Activated naive CD4-positive, alpha-beta T cell treated with anti-CD3 and anti-CD28 coated beads for 36 hours (primary cell): ENCODE data around the gene HOXC5. TPM values are rescaled to one million over a fixed set of nuclear protein-coding genes. Genes with fewer than 3 reads are reported as not detected.
"Not testable (repeated sequence)": the region's sequence is repeated elsewhere in the genome, so short reads cannot be mapped to it uniquely, and the experiment has no call there.

ENCODE experiments used
- CTCF ChIA-PET: fragments of 350-600 bp; sonication (Branson Sonifier 250); formaldehyde crosslinking; loops from one replicate; lab custom pipeline; 2021; ENCODE audit warnings: antibody characterized with exemption; lab: Charles Lee
- DNase-seq: peaks from one replicate; pipeline ENCODE4 v3.0.0-alpha.2; 2020
- H3K27ac Mint-ChIP-seq: one replicate; pipeline ENCODE4 v1.8.0; 2021; ENCODE audit warnings: mild to moderate bottlenecking, mixed read lengths
- H3K27me3 Mint-ChIP-seq: one replicate; pipeline ENCODE4 v1.8.0; 2021; ENCODE audit warnings: low read depth, mixed read lengths
- H3K36me3 Mint-ChIP-seq: one replicate; pipeline ENCODE4 v1.8.0; 2021; ENCODE audit warnings: low read depth, mixed read lengths
- H3K4me1 Mint-ChIP-seq: one replicate; pipeline ENCODE4 v1.8.0; 2021; ENCODE audit warnings: low read depth, mixed read lengths
- H3K4me3 Mint-ChIP-seq: one replicate; pipeline ENCODE4 v1.8.0; 2021; ENCODE audit warnings: mild to moderate bottlenecking, moderate library complexity, mixed read lengths
- H3K9me3 Mint-ChIP-seq: one replicate; pipeline ENCODE4 v1.8.0; 2021; ENCODE audit warnings: mixed read lengths
- intact Hi-C: fragments of 100-400 bp; cut with micrococcal nuclease; formaldehyde crosslinking; loops from one replicate; pipeline ENCODE4 v1.15.1; 2023
- total RNA-seq, 2 experiments: library from RNA; stranded (reverse); gene quantifications; one replicate each; pipeline ENCODE4 v1.2.3, GENCODE V29; 2021

The HOXC5 gene
- total RNA-seq, 2 experiments from 2014 or later = not detected

DNA sequence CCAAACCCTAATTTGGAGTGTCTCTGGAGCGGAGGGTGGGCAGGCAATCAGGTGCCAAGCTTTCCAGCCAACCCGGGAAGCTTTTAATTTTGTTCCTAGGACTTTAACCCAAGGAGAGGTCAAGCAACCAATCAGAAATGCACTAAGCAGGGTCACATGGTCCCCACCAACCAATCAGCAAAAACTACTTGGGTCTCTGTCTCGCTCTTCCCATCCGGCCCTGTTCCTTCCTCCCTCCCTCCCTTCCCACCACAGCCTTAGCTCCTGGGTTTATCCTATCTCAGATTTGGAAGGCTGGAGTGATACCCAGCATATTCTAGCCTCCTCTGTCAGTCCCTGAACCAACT lies 7.3 kb downstream of the HOXC5 start:
- CTCF ChIA-PET = interaction anchor here (0.9 to 2.1 kb wide), 4 partner anchors 31 to 168 kb away, joined by 3 to 9 read pairs (median 4); partner anchors contain the start of genes HOXC10 and HOXC8
- Mint-ChIP-seq H3K4me1 (no peaks in the 10 kb centered on the region), H3K27me3 (peaks cover 77% of the 10 kb centered on the region), H3K36me3 (no peaks in the 10 kb centered on the region), H3K4me3 (no peak overlapping the region), H3K9me3 (no peaks in the 10 kb centered on the region), H3K27ac (no peak overlapping the region)
- DNase-seq = no peak
- intact Hi-C loops = no loop called here

DNA sequence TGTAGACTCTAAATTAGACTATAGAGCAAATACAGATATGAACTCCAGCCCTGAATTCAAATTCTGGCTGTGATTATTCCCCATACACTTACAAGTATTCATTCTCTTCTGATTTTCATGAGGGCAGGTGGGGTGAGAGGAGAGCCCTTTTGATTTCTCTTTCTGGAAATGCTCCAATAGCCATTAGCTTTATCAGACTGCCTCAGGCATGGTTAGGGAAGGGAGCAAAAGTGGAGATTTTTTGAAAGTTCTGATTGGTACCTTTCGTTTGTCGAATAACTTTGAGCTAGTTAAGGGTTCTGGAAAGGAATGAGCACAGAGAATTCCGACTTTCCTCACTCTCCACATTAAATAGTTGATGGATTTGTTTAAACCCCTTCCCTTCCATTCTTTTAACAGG lies 7.8 kb downstream of the HOXC5 start:
- H3K9me3 Mint-ChIP-seq = no peaks in the 10 kb centered on the region
- H3K4me3 Mint-ChIP-seq = no peak overlapping the region
- no peak overlapping the region for H3K27ac Mint-ChIP-seq
- DNase-seq = no peak
- H3K27me3 Mint-ChIP-seq = peaks cover 79% of the 10 kb centered on the region
- H3K36me3 Mint-ChIP-seq = no peaks in the 10 kb centered on the region
- CTCF ChIA-PET = interaction anchor here (0.6 to 2.1 kb wide), 6 partner anchors 32 to 539 kb away, joined by 3 to 9 read pairs (median 4); partner anchors contain the start of genes HOXC10 and HOXC8
- intact Hi-C loops = no loop called here
- H3K4me1 Mint-ChIP-seq = no peaks in the 10 kb centered on the region

DNA sequence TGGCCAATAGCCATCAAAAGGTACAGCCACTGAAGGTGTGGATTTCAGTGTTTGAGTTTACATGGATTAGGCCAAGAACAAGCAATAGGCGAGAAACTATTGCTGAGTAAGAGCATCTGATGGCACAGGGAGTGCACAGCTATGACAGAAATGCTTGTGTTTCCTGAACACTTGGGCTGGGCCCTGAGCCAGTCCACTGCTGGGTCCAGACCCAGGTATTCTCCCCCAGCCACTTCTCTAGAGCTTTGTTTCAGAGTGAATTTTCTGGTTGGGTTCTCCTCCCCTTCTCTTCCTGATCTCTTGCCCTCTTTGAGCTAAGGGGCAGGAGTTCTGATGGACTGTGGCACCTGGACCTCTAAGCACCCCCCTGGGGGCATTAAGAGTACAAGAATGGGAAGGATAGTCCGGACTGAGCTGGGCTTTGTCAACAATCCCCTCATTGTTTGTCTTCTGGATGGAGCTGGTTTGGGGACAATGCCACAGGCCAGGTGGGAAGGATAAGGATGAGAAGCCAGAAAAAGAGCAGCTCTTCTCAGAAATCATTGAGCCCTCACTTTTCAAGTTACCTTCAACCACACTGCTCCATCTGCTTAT lies 8.3 kb downstream of the HOXC5 start:
- intact Hi-C loops = no loop called here
- CTCF ChIA-PET = interaction anchor here (0.6 to 2.1 kb wide), 5 partner anchors 13 to 539 kb away, joined by 3 to 9 read pairs (median 3); partner anchors contain the start of genes HOXC10 and HOXC6
- Mint-ChIP-seq H3K27ac (no peak overlapping the region), H3K4me3 (no peak overlapping the region), H3K4me1 (no peaks in the 10 kb centered on the region), H3K27me3 (peaks cover 79% of the 10 kb centered on the region), H3K9me3 (no peaks in the 10 kb centered on the region), H3K36me3 (no peaks in the 10 kb centered on the region)
- DNase-seq = no peak

DNA sequence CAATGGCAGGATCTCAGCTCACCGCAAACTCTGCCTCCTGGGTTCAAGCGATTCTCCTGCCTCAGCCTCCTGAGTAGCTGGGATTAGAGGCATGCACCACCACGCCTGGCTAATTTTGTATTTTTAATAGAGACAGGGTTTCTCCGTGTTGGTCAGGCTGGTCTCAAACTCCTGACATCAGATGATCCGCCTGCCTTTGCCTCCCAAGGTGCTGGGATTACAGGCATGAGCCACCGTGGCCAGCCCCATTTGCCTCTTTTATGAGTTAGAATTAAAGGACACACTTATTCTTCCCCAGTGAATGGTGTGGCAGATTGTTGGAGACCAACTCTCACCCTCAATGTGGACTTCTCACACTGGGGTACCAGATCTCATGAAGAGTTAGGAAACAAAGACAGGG lies 9.2 kb downstream of the HOXC5 start:
- H3K27me3 Mint-ChIP-seq = peaks cover 84% of the 10 kb centered on the region
- H3K4me1 Mint-ChIP-seq, H3K27ac Mint-ChIP-seq, intact Hi-C loops, H3K36me3 Mint-ChIP-seq, H3K4me3 Mint-ChIP-seq, H3K9me3 Mint-ChIP-seq, DNase-seq: not testable (repeated sequence)
- CTCF ChIA-PET = interaction anchor here (2.1 kb wide), 1 partner anchor 166 kb away, joined by 9 read pairs; no protein-coding TSS in a partner anchor

DNA sequence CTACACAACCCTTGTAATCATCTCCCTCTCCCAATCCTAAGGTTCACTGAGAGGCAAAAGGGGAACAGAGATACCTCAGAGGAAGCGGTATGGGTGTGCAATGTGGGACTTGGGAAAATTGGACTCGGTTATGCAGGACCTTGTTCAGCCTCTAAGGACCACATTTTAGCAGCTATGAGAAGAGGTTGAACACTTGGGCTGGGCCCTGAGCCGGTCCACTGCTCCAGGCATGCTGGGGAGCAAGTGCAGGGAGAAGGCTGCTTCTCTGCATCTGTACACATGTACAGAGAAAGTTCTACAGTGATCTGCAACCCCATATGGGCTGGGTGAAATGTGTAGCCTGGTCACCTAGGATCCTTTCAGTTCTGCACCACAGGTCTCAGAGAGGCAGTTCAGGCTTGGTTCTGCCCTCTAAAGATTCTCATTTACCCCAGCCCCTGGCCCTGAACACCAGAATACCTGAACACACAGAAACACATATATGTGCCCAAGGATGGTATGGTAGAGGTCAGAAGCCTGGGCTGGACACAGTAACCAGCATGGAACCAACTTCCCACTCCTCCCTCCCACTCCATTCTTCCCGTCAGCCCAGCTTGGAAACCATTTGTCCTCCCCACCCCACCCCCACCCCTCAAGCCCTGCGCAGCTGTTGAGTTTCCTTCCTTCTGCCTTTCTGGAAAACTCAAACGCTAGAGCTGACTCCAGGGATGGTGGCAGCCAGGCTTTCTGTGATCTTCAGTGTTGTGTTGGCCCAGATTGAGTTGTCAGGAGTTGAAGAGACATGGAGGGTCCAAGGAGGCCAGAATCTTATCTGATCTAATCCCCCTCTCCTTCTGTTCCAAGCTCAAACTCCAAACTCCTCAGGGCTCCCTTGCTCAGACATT lies 10.4 kb downstream of the HOXC5 start:
- H3K4me1 Mint-ChIP-seq = peaks cover 7% of the 10 kb centered on the region

DNA sequence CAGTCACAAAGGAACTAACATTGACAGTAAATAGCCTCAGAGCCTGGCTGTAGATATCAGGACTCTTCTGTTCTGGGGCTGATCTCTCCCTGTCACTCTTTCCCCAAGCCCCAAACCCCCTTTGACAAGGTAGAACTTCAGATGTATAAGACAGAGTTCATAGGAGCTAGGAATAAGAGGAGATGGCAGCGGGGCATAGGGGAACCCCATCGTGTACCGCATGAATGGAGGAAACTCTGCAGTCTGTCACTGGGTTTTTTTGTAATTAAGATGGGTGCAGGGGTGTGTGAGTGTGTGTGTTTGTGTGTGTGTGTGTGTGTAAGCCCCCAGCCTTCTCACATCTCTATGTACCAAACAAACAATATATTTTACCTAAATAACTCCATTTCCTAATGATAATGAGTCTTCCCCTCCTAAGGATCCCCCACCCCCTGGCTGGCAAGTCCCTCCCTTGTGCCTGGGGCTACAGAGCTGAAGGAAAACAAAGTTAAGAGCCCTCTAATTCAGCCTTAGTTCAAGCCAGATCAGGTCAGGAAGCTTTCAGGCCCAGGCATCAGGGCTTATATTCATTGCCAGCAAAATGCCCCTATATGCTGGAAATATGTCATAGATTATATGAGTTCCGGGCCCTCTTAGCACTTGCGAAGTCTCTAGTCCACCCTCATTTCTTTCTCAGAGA lies 11.7 kb downstream of the HOXC5 start:
- intact Hi-C loops = no loop called here
- Mint-ChIP-seq H3K36me3 (no peaks in the 10 kb centered on the region), H3K4me1 (peaks cover 7% of the 10 kb centered on the region), H3K4me3 (no peak overlapping the region), H3K9me3 (no peaks in the 10 kb centered on the region), H3K27me3 (peaks cover 84% of the 10 kb centered on the region), H3K27ac (no peak overlapping the region)
- DNase-seq = no peak
- CTCF ChIA-PET = interaction anchor here (1.7 kb wide), 1 partner anchor 12 kb away, joined by 6 read pairs; the partner anchor contains the start of gene HOXC5

More for the DNA sequence above, 10.4 kb downstream of the HOXC5 start:
- intact Hi-C loops = no loop called here
- Mint-ChIP-seq H3K4me3 (no peak overlapping the region), H3K27ac (no peak overlapping the region), H3K27me3 (peaks cover 84% of the 10 kb centered on the region), H3K9me3 (no peaks in the 10 kb centered on the region), H3K36me3 (no peaks in the 10 kb centered on the region)
- no peak for DNase-seq
- CTCF ChIA-PET = no interaction called here

DNA sequence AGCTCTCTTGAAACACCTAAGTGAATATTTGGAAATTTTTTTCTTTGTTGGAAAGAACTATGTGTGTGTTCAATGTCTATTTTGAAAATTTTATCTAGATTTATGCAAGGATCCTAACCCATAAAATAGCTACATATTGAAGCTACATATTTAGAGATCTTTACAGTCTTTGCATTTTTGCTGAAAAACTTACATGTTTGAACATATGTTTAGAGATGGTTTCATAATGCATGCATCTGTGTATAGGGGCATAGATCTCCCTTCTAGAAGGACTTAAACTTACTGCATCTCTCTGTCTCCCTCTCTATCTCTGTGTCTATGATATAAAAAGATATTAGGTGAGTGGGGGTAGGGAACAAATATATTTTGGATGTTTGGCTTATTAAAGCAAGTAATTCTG lies 12.6 kb downstream of the HOXC5 start:
- H3K36me3 Mint-ChIP-seq = no peaks in the 10 kb centered on the region
- CTCF ChIA-PET = interaction anchor here (0.7 to 1.7 kb wide), 2 partner anchors 13 to 323 kb away, joined by 4 to 6 read pairs; partner anchors contain the start of gene HOXC5
- H3K4me1 Mint-ChIP-seq = peaks cover 7% of the 10 kb centered on the region
- H3K27ac Mint-ChIP-seq = no peak overlapping the region
- H3K9me3 Mint-ChIP-seq = no peaks in the 10 kb centered on the region
- peaks cover 84% of the 10 kb centered on the region for H3K27me3 Mint-ChIP-seq
- no peak overlapping the region for H3K4me3 Mint-ChIP-seq
- no peak for DNase-seq
- intact Hi-C loops = no loop called here

DNA sequence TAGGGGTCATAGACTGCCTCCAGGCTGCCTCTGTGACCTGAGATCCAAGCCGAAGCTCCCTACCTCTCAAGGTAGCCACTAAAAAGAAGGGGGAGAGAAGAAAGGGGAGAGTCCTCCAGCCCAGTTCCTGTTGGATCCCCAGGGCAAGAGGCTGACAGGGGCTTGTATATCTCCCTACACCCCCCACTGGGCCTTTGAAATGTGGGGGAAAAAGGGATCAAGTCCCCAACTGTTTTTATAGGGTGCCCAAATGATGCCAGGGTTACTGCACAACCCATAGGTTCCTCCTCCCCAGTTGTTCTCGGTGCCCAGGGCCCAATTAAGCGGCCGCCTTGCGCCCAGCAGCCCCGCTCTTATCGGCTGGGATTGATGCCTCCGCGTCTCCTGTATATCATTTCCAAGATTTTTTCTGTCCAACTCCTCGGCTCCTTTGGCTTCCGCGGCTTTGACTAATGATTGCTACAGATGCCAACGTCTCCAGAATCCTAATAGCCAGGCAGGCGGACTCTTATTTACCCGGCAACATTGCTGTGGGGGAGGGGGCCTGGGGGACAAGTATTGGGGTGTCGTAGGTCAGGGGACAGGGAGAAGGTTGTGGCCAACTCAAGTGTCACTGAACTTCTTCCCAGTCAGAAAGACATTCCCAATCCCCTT lies 13.1 kb downstream of the HOXC5 start:
- Mint-ChIP-seq H3K4me1 (peaks cover 7% of the 10 kb centered on the region), H3K27me3 (peaks cover 86% of the 10 kb centered on the region), H3K4me3 (no peak overlapping the region), H3K36me3 (no peaks in the 10 kb centered on the region), H3K27ac (no peak overlapping the region), H3K9me3 (no peaks in the 10 kb centered on the region)
- intact Hi-C loops = loop anchor here (1.0 kb wide), 1 partner anchor 8 kb away; no protein-coding TSS in a partner anchor
- DNase-seq = no peak
- CTCF ChIA-PET = interaction anchor here (0.7 to 1.7 kb wide), 2 partner anchors 13 to 322 kb away, joined by 4 to 6 read pairs; partner anchors contain the start of gene HOXC5

DNA sequence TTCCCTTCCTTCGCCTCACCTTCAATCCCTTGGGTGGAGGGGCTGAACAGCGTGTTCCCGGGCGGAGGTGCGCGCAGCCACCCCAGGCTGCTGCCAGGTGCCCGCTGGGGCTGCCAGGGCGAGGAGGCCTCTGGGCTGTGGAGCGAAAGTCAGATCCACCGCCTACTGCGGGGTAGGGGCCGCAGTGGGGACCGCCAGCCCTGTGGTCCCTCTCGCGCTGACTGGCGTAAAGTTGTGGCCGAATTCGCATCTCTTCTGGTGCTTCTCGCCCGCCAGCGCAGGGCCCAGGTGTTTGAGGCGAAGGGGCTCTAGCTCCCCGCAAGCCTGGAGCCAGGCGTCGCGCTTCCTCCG lies 13.9 kb downstream of the HOXC5 start:
- Mint-ChIP-seq H3K4me3 (no peak overlapping the region), H3K36me3 (no peaks in the 10 kb centered on the region), H3K27me3 (peaks cover 88% of the 10 kb centered on the region), H3K4me1 (peaks cover 11% of the 10 kb centered on the region), H3K9me3 (no peaks in the 10 kb centered on the region), H3K27ac (no peak overlapping the region)
- CTCF ChIA-PET = no interaction called here
- DNase-seq = no peak
- intact Hi-C loops = loop anchor here (1.0 kb wide), 1 partner anchor 8 kb away; no protein-coding TSS in a partner anchor

DNA sequence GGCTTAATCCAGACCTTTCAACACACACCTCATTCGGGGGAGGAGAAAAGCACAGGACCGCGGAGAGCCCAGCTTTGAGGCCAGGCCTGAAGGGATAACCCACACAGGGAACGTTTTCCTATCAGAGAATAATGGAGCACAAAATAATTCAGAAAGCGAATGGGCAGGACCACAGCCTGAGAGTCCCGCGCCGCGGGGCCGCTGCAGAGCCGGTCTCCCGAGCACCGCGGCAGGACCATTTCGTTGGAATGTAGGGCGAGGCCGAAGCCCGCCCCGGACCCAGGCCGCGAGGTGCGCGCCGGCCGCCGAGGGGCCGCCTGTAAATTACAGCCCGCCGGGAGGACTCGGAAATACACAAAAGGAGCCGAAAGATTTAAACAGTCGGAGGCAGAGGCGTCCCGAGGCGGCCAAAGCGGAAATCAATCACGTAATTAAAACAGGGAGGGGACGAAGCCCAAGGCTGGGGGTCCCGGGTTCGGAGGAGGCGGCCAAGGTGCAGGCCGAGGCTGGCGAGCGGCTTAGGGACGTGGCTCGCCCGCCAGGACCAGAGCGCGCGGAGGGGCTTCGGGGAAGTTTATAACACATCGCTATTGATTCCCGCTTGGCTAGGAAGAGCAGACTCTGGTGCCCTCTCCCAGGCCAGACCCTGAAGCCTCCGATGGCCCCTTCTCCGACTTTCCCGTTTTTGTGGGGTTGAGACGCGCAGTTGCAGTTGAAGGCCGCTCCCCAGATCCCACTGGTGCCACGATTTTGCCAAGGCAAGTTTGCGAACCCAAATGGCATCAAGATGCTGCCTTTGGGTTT lies 14.5 kb downstream of the HOXC5 start:
- intact Hi-C loops = no loop called here
- Mint-ChIP-seq H3K4me1 (peaks cover 14% of the 10 kb centered on the region), H3K27ac (no peak overlapping the region), H3K36me3 (no peaks in the 10 kb centered on the region), H3K27me3 (peaks cover 91% of the 10 kb centered on the region), H3K4me3 (no peak overlapping the region), H3K9me3 (no peaks in the 10 kb centered on the region)
- CTCF ChIA-PET = no interaction called here
- DNase-seq = no peak

DNA sequence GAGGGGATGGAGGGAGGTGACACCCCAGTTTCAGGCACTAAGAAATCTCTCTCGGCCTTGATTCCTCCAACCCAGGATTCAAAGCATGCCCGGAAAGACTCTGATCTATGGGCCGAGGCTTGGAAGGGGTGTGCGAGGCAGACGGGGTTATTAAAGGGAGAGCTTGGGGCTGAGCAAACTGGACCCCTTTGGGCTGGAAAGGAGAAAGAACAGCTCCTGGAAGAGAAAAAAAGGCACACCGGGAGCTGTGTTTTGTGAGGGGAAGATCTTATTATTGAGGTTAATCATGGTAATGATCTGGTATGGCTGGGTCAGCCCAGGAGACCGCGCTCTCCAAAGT lies 15.1 kb downstream of the HOXC5 start:
- peaks cover 17% of the 10 kb centered on the region for H3K4me1 Mint-ChIP-seq
- H3K27me3 Mint-ChIP-seq = peaks cover 92% of the 10 kb centered on the region
- intact Hi-C loops = no loop called here
- no peaks in the 10 kb centered on the region for H3K9me3 Mint-ChIP-seq
- CTCF ChIA-PET = interaction anchor here (0.5 kb wide), 1 partner anchor 78 kb away, joined by 4 read pairs; no protein-coding TSS in a partner anchor
- H3K36me3 Mint-ChIP-seq = no peaks in the 10 kb centered on the region
- no peak overlapping the region for H3K27ac Mint-ChIP-seq
- H3K4me3 Mint-ChIP-seq = no peak overlapping the region
- DNase-seq = no peak
